Upper lobe of left lung (tissue), 4 donors: Measurements from ENCODE around the gene MLF2.

Experiments
- CTCF ChIP-seq, 6 experiments: fragments of 450-650 bp in 4 of 6; fragments of 200-600 bp in 2 of 6; sonication (generic) in 2 of 6; IDR thresholded peaks; one replicate each; pipeline ENCODE4 v1.5.1; 2016 to 2019; ENCODE audit warnings: antibody characterized with exemption in 6 of 6
- EP300 ChIP-seq, 4 donors: sonication (generic); formaldehyde crosslinking; IDR thresholded peaks; one replicate each; pipeline ENCODE4 v1.5.1; 2017; ENCODE audit warnings: antibody characterized with exemption in 4 of 4, control low read depth in 2 of 4
- POLR2A ChIP-seq, 4 donors: fragments of 450-650 bp; IDR thresholded peaks; one replicate each; pipeline ENCODE4 v1.5.1; 2016 to 2017; ENCODE audit warnings: antibody characterized with exemption in 4 of 4, mild to moderate bottlenecking in 2 of 4
- POLR2AphosphoS5 ChIP-seq, 2 donors: sonication (generic); formaldehyde crosslinking; IDR thresholded peaks; one replicate each; pipeline ENCODE4 v1.5.1; 2017; ENCODE audit warnings: antibody characterized with exemption in 2 of 2

DNA sequence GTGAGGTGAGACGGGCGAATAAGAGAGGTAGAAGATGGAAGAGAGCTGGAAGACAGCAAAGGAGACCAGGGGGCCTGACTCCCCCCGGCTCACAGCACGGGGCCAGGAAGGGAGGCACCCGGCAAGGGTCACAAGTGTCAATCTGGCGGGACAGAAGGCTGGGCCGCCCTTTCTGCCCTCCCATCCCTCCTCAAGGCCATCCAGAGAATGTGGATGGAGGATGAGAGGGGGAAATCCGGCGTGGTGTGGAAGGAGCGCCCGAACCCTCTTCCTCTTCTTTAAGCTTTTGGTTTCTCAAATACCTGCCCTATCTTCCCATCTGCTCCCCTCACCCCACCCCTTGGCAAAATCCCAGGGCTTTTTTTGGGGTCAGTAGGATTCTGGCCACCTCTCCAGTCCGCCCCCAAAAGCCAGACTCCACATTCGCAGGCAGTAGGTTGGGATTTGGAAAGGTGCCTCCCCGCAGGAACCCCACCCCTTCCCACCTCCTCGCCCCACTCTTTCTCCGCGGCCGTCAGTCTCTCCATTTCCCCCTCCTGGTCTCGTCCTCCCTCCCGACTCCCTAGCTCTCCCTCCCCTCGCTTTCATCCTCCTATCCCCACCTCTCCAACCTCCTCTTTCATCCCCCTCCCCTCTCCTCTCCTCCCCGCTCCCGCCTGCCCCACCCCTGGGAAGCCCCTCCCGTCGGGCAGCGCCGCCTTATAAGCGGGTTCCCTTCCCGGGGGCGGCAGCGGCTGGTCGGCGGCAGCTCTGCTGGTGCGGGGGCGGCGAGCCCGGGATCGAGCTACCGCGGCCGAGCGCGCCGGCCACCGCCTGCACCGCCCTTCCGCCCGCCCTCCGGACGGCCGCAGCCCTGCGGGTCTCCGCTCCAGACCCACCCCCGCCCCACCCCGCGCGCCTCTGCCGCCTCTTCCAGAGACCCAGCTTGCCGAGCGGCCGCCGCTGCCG is 13.0 kb upstream of the MLF2 start, which contains the start of gene PTMS:
- no peak for TF ChIP-seq CTCF (IDR thresholded peaks at IDR 0.05)
- TF ChIP-seq POLR2A (IDR thresholded peaks at IDR 0.05) = peak in 2 of 4 donors; percentile 50 to 81
- no peak for TF ChIP-seq EP300 (IDR thresholded peaks at IDR 0.05)
- TF ChIP-seq POLR2AphosphoS5 (IDR thresholded peaks at IDR 0.05) = peak; percentile 77 to 97
